GM12891 (cell line): ENCODE results near the gene HOXD8.

Experiments used
- POLR2A ChIP-seq: IDR thresholded peaks from 2 replicates; pipeline ENCODE4 v1.6.1; 2011; ENCODE audit warnings: low read depth, low read length, control low read depth
- POLR2AphosphoS5 ChIP-seq: IDR thresholded peaks from 2 replicates; pipeline ENCODE4 v1.6.1; 2011; ENCODE audit warnings: low read depth, low read length, control low read depth
- TAF1 ChIP-seq: IDR thresholded peaks from 2 replicates; pipeline ENCODE4 v1.6.1; 2011; ENCODE audit warnings: low read depth, low read length, control low read depth

GRCh38 chr2:176083796-176084261, 45.7 kb upstream of the HOXD8 start, which contains the start of gene EVX2:
- TF ChIP-seq POLR2A (no peak), POLR2AphosphoS5 (no peak), TAF1 (no peak)
